SK-N-SH (cell line): Measurements from ENCODE around the gene TFF1.

Experiments used
- CTCF ChIP-seq: fragments of 200-600 bp; sonication (generic); IDR thresholded peaks from 2 replicates; pipeline ENCODE4 v1.6.1; 2017; ENCODE audit warnings: antibody characterized with exemption, mild to moderate bottlenecking, moderate library complexity
- ELF1 ChIP-seq: IDR thresholded peaks from 2 replicates; pipeline ENCODE4 v1.4.0; 2012
- EP300 ChIP-seq, 2 experiments: IDR thresholded peaks; 2 replicates each; pipeline versions ENCODE4 v1.4.0 to v1.6.1; 2012; ENCODE audit warnings: borderline replicate concordance in 1 of 2, low read depth in 1 of 2, low read length in 1 of 2
- FOSL2 ChIP-seq: IDR thresholded peaks from 2 replicates; pipeline ENCODE4 v1.4.0; 2012; ENCODE audit warnings: low read depth, mild to moderate bottlenecking, moderate library complexity, borderline replicate concordance
- GABPA ChIP-seq: IDR thresholded peaks from 2 replicates; pipeline ENCODE4 v1.4.0; 2012; ENCODE audit warnings: low read depth, mild to moderate bottlenecking
- JUND ChIP-seq: IDR thresholded peaks from 2 replicates; pipeline ENCODE4 v1.4.0; 2012
- PBX3 ChIP-seq: IDR thresholded peaks from 2 replicates; pipeline ENCODE4; 2012
- POLR2AphosphoS5 ChIP-seq: IDR thresholded peaks from 2 replicates; pipeline ENCODE4 v1.6.1; 2012; ENCODE audit warnings: low read depth, low read length
- RCOR1 ChIP-seq: fragments of 150-350 bp; IDR thresholded peaks from 2 replicates; pipeline ENCODE4 v1.6.1; 2017; ENCODE audit warnings: antibody characterized with exemption, low read length
- TAF1 ChIP-seq: IDR thresholded peaks from 2 replicates; pipeline ENCODE4 v1.6.1; 2012; ENCODE audit warnings: low read depth, mild to moderate bottlenecking, low read length, moderate library complexity, borderline replicate concordance
- TEAD4 ChIP-seq: IDR thresholded peaks from 2 replicates; pipeline ENCODE4 v1.4.0; 2012; ENCODE audit warnings: mild to moderate bottlenecking, borderline replicate concordance; ENCODE audit not compliant: insufficient read depth
- TF ChIP-seq, protein P1 (sequence below): IDR thresholded peaks from 2 replicates; pipeline ENCODE4 v1.6.1; 2012; ENCODE audit warnings: mild to moderate bottlenecking, low read depth, low read length, moderate library complexity
- TF ChIP-seq, protein P2 (sequence below): fragments of 150-350 bp; IDR thresholded peaks from 2 replicates; pipeline ENCODE4 v1.6.1; 2017; ENCODE audit warnings: antibody characterized with exemption, low read length, low read depth, borderline replicate concordance
- TF ChIP-seq, protein P3 (sequence below): IDR thresholded peaks from 2 replicates; pipeline ENCODE4 v1.4.0; 2012; ENCODE audit warnings: low read depth

- TF ChIP-seq CTCF (no peak), FOSL2 (no peak), POLR2AphosphoS5 (no peak), JUND (no peak), TAF1 (no peak), EP300 (IDR thresholded peaks at IDR 0.05; ENCODE audit: borderline replicate concordance in 1 of 2, low read depth in 1 of 2, low read length in 1 of 2) (no peak), TEAD4 (no peak), PBX3 (no peak), ELF1 (no peak), RCOR1 (no peak), GABPA (no peak)
- TF ChIP-seq, protein P1, sequence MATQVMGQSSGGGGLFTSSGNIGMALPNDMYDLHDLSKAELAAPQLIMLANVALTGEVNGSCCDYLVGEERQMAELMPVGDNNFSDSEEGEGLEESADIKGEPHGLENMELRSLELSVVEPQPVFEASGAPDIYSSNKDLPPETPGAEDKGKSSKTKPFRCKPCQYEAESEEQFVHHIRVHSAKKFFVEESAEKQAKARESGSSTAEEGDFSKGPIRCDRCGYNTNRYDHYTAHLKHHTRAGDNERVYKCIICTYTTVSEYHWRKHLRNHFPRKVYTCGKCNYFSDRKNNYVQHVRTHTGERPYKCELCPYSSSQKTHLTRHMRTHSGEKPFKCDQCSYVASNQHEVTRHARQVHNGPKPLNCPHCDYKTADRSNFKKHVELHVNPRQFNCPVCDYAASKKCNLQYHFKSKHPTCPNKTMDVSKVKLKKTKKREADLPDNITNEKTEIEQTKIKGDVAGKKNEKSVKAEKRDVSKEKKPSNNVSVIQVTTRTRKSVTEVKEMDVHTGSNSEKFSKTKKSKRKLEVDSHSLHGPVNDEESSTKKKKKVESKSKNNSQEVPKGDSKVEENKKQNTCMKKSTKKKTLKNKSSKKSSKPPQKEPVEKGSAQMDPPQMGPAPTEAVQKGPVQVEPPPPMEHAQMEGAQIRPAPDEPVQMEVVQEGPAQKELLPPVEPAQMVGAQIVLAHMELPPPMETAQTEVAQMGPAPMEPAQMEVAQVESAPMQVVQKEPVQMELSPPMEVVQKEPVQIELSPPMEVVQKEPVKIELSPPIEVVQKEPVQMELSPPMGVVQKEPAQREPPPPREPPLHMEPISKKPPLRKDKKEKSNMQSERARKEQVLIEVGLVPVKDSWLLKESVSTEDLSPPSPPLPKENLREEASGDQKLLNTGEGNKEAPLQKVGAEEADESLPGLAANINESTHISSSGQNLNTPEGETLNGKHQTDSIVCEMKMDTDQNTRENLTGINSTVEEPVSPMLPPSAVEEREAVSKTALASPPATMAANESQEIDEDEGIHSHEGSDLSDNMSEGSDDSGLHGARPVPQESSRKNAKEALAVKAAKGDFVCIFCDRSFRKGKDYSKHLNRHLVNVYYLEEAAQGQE = no peak
- TF ChIP-seq, protein P2, sequence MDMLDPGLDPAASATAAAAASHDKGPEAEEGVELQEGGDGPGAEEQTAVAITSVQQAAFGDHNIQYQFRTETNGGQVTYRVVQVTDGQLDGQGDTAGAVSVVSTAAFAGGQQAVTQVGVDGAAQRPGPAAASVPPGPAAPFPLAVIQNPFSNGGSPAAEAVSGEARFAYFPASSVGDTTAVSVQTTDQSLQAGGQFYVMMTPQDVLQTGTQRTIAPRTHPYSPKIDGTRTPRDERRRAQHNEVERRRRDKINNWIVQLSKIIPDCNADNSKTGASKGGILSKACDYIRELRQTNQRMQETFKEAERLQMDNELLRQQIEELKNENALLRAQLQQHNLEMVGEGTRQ = no peak
- TF ChIP-seq, protein P3, sequence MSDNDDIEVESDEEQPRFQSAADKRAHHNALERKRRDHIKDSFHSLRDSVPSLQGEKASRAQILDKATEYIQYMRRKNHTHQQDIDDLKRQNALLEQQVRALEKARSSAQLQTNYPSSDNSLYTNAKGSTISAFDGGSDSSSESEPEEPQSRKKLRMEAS = no peak
These were observed 47.0 kb downstream of the TFF1 start for GRCh38 chr21:42319376-42319775.
